GM19324 (cell line): ENCODE data around the gene PTPN7.
"Not testable (repeated sequence)": the region's sequence is repeated elsewhere in the genome, so short reads cannot be mapped to it uniquely, and the experiment has no call there.

ENCODE experiments used
- ATAC-seq: cut with Tn5 transposase; IDR thresholded peaks from one replicate; pipeline ENCODE4 v1.9.1; 2021; ENCODE audit warnings: mild to moderate bottlenecking, moderate library complexity; ENCODE audit not compliant: unreplicated experiment, low FRiP score

Gene PTPN7

GRCh38 chr1:202167708-202168415 is 7.5 kb upstream of the PTPN7 start:
- no peak for ATAC-seq

DNA sequence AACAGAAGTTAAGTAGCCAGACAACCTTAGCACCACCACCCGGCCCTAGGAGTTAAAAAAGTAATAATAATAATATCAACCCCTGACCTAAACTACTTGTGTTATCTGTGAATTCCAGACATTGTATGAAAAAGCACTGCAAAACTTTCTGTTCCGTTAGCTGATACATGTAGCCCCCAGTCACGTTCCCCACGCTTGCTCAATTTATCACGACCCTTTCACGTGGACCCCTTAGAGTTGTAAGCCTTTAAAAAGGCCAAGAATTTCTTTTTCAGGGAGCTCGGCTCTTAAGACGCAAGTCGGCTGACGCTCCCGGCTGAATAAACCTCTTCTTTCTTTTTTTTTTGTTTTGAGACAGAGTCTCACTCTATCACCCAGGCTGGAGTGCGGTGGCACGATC is 6.7 kb upstream of the PTPN7 start:
- not testable (repeated sequence) for ATAC-seq

- ATAC-seq = no peak
Measured at GRCh38 chr1:202165942-202166843, 5.8 kb upstream of the PTPN7 start.

- ATAC-seq = no peak
Measured at GRCh38 chr1:202165267-202165941, 5.0 kb upstream of the PTPN7 start.

DNA sequence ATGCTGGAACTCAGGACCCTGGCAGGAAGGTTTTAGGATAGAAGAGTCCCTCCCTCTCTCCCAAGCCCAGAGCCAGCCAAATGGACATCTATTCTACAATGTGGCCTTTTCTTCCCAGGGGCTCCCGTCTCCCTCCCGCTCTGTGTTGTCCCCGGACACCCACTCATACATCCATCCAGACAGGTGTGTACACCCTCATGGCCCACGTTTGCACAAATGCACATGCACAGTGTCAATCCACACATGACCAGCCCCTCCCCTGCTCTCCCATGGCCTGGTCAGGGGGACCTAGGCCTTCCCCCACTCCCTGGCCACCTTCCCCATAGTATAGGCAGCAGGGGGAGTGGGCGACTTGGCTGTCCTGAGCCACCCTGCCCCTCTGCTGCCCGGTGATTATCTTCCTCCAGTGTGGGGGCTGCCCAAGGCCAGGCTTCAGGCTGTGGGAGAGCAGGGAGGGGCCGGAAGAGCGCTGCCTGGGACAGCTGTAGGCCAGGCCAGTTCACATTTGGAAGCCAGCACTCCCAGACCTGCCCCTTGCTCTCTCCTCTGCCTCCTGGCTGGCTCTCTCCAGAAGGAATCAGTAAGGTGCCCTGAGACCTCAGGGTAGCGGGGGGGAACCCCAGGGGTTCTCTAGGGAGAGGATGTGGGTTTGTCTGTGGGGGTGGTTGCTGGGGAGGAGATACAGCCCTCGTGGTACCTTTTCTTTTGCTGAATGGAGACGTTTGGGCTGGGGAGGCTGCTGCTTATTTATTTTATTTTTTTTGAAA is 4.1 kb upstream of the PTPN7 start:
- ATAC-seq = peak; percentile 40

DNA sequence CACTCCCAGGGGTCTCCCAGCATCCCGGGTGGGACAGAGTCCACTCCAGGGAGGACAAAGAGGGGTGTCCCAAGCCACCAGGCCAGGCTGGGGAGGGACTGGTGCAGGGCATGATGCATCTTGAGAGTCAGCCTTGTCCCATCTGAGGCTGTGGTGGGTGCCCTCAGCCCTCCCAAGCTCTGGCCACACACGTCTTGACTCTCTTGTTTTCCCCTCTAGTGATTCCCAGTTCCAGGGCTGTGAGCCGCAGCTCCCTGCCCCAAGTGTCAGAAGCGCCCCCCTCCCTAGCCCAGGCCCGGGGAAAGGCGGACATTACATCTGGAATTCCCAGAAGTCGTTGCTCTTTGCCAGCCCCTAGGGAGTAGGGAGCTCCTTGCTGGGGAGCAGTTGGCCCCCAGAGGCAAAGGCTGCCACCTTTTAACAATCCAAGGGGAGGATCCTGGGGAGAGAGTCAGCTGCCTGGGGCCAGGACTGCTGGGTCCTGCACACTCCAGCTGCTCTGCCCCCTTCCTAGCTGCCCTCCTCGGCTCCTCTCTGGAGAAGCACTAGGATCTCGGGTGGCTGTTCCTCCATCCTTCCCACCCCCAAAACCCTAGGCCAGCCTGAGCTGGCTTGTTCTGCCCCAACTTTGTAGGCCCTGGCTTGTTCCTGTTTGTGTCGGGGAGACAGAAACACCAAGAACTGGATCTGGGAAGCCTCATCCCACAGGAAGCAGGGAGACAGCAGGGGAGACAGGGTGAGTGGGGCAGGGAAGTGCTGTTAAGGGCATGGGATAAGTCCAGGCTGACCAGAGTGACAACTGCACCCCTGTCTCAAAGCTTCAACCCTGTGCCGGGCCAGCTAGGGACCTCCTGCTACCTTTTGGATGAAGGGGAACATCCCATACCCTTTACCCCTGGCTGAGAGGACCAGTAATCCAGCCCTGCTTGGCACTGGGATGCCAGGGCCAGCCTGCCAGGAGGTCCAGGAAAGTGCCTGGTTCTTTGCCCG is 3.2 kb upstream of the PTPN7 start:
- no peak for ATAC-seq

GRCh38 chr1:202162418-202163280 is 2.2 kb upstream of the PTPN7 start:
- ATAC-seq = no peak

GRCh38 chr1:202162047-202162417 is 1.6 kb upstream of the PTPN7 start:
- no peak for ATAC-seq

DNA sequence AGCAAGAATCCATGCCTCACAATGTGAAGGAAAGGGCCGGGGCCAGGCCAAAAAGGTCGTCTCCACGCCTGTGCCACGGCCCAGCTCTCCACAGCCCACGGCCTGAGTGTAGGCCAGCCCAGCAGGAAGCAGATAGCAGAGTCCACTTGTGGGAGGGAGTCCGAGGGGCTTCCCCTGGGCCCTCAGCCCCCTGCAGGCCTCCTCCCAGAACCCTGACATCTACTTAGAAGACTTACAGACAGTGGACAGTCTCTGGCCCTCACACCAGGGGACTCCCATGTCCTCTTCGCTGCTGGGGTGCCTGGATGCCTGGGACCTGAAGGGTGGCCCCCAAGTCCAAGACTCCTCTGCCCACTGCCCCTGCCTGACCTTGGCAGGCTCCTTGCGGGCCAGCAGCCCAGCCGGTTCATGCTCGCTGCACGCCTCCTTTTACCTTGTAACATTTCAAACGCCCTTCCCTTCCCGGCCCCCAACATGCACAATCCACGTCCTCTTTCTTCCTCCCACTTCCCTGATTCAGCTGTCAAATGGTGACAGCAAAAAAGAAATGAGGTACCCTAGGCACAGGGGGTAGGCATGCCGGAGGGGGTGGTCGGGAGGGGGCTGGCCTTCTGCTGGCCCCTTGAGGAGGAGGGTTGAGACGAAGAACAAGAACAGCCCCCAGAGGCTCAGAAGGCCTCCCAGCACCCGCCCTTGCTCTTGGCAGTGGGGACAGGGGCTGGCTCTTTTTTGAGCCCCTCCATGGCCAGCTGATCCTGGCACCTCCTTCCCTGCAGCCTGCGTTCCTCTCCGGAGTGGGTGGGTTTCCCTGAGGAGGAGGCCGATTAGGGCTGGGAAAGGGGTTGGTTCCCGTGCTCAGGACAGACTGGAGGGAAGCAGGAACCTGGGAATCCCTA is 997 bp upstream of the PTPN7 start:
- ATAC-seq = no peak

GRCh38 chr1:202159534-202160371 is 649 bp downstream of the PTPN7 start:
- ATAC-seq = no peak

- ATAC-seq = no peak
Measured at GRCh38 chr1:202158810-202159533, 1.4 kb downstream of the PTPN7 start.

DNA sequence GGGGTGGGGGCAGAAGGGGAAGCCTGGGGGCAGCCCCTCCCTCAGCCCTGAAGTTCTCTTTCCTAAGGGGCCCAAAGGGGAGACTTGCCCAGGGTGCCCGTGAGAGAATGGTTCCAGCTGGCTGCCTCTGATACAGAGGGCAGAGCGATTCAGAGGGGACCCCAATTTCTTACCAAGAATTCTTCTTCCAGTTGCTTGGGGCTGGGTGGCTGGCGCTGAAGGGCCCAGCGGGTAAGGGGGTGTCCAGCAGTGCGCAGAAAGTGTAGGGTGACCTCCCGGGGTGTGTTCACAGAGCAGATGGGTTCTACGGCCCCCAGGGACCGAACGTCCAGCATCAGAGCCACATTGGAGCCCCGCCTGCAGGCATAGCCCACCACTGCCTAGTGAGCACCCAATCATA is 2.5 kb downstream of the PTPN7 start:
- no peak for ATAC-seq

- no peak for ATAC-seq
Measured at GRCh38 chr1:202156590-202156989, 3.8 kb downstream of the PTPN7 start.

DNA sequence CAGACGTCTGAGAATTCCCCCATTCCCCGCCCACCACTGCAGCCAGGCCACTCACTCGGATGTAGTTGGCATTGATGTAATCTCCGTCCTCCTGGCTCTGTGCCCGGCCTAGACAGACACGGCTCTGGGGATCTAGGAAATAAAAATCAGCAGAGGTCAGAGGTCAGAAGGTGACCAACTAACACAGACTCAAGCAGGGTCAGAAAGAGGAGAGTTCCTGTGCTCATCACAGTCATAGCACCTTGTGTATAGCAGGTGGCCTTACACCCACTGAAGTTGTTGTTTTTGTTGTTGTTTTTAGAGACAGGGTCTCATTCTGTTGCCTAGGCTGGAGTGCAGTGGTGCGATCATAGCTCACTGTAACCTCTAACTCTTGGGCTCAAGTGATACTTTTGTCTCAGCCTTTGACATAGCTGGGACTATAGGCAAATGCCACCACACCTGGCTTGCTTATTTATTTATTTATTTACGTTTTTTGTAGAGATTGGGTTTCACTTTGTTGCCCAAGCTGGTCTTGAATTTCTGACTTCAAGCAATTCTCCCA is 4.9 kb downstream of the PTPN7 start:
- no peak for ATAC-seq

- ATAC-seq = no peak
Measured at GRCh38 chr1:202154766-202155477, 5.5 kb downstream of the PTPN7 start.
